H1 (cell line): ENCODE measurements around the gene IFIT1. TPM values are rescaled to one million over a fixed set of nuclear protein-coding genes. Genes with fewer than 3 reads are reported as not detected.
A peak's percentile ranks its signal among the peaks of the same experiment; 100 is the strongest.

Experiments
- CTCF ChIA-PET: fragments of 300-600 bp; sonication (Branson Sonifier 250); formaldehyde crosslinking; loops from one replicate; lab custom pipeline; 2021; ENCODE audit not compliant: partially characterized antibody; lab: Charles Lee
- POLR2A ChIA-PET: fragments of 300-600 bp; sonication (Branson Sonifier 250); formaldehyde crosslinking; loops from one replicate; lab custom pipeline; 2021; ENCODE audit warnings: inconsistent platforms; ENCODE audit not compliant: partially characterized antibody; lab: Charles Lee
- DNase-seq, 2 experiments: peaks; one replicate each; pipeline versions ENCODE4 v3.0.0 to v3.0.0-alpha.2; 2010 to 2022; ENCODE audit warnings: low spot score in 2 of 2, low read depth in 1 of 2, mixed read lengths in 1 of 2
- FAIRE-seq: peaks from 2 replicates; lab custom pipeline; 2011; peaks lifted over from hg19 to GRCh38; lab: Jason Lieb, UNC
- H2AFZ ChIP-seq: 2 replicates; pipeline ENCODE4 v1.8.1; 2012; ENCODE audit warnings: low read length, inconsistent platforms
- H2AK5ac ChIP-seq: 2 replicates; pipeline ENCODE4 v1.6.1; 2013; ENCODE audit warnings: low read depth, low read length
- H2BK120ac ChIP-seq: replicated peaks from 2 replicates; pipeline ENCODE3; 2013; ENCODE audit warnings: low read depth, low read length, inconsistent platforms
- H2BK12ac ChIP-seq: 2 replicates; pipeline ENCODE4 v1.6.1; 2013; ENCODE audit warnings: low read depth, low read length
- H2BK15ac ChIP-seq: 2 replicates; pipeline ENCODE4 v1.6.1; 2013; ENCODE audit warnings: low read length
- H2BK20ac ChIP-seq: 2 replicates; pipeline ENCODE4 v1.6.1; 2013; ENCODE audit warnings: low read length
- H2BK5ac ChIP-seq: 2 replicates; pipeline ENCODE4 v1.6.1; 2013; ENCODE audit warnings: low read depth, low read length
- H3K14ac ChIP-seq: 2 replicates; pipeline ENCODE4 v1.6.1; 2013; ENCODE audit warnings: inconsistent platforms; ENCODE audit not compliant: insufficient read length
- H3K18ac ChIP-seq: 2 replicates; pipeline ENCODE4 v1.6.1; 2013; ENCODE audit warnings: low read length; ENCODE audit errors: extremely low read depth
- H3K23ac ChIP-seq: 2 replicates; pipeline ENCODE4 v1.6.1; 2013; ENCODE audit warnings: inconsistent platforms; ENCODE audit not compliant: insufficient read length
- H3K23me2 ChIP-seq: 2 replicates; pipeline ENCODE4 v1.6.1; 2013; ENCODE audit warnings: low read depth, low read length
- H3K27ac ChIP-seq: 2 replicates; pipeline ENCODE4 v1.6.1; 2011; ENCODE audit warnings: low read depth, low read length, inconsistent platforms
- H3K27me3 ChIP-seq, 4 experiments: replicated peaks in 1 of 4; 1 replicate in 1 of 4; 2 replicates in 3 of 4; pipeline versions ENCODE4 v1.6.1 to v1.8.1; 2011 to 2013; ENCODE audit warnings: low read length in 3 of 4, mild to moderate bottlenecking in 3 of 4, inconsistent platforms in 2 of 4, mixed read lengths in 2 of 4, moderate library complexity in 1 of 4; ENCODE audit not compliant: control insufficient read depth in 3 of 4, insufficient read depth in 3 of 4; ENCODE audit errors: extremely low read depth in 1 of 4
- H3K36me3 ChIP-seq, 4 experiments: 2 replicates each; pipeline versions ENCODE4 v1.6.1 to v1.8.1; 2011 to 2013; ENCODE audit warnings: mild to moderate bottlenecking in 4 of 4, low read length in 3 of 4, moderate library complexity in 2 of 4, control low read depth in 1 of 4, inconsistent platforms in 1 of 4; ENCODE audit not compliant: insufficient read depth in 4 of 4, control insufficient read depth in 2 of 4
- H3K4ac ChIP-seq: replicated peaks from 2 replicates; pipeline ENCODE3; 2013; ENCODE audit warnings: low read length, low read depth, mixed read lengths, inconsistent platforms; ENCODE audit not compliant: insufficient read length
- H3K4me1 ChIP-seq, 4 experiments: replicated peaks in 1 of 4; 1 replicate in 1 of 4; 2 replicates in 3 of 4; pipeline versions ENCODE4 v1.6.1 to v1.8.1; 2011 to 2013; ENCODE audit warnings: low read length in 3 of 4, inconsistent platforms in 2 of 4, mixed read lengths in 1 of 4; ENCODE audit not compliant: insufficient read depth in 4 of 4, control insufficient read depth in 3 of 4
- H3K4me2 ChIP-seq, 2 experiments: 2 replicates each; pipeline versions ENCODE4 v1.6.1 to v1.8.1; 2011 to 2013; ENCODE audit warnings: low read depth in 2 of 2, low read length in 2 of 2, control low read depth in 1 of 2, inconsistent platforms in 1 of 2, mild to moderate bottlenecking in 1 of 2; ENCODE audit not compliant: insufficient read depth in 1 of 2
- H3K4me3 ChIP-seq, 4 experiments: fragments of 200-600, 300-600 bp in 1 of 4; sonication (generic), shearing (Covaris generic), sonication (Bioruptor Twin) in 1 of 4; 2 replicates each; pipeline versions ENCODE4 v1.5.1 to v1.8.1; 2011 to 2016; ENCODE audit warnings: low read length in 4 of 4, low read depth in 3 of 4, control low read depth in 2 of 4, inconsistent platforms in 2 of 4, mild to moderate bottlenecking in 2 of 4, mixed read lengths in 1 of 4, moderate library complexity in 1 of 4; ENCODE audit not compliant: insufficient read depth in 2 of 4; ENCODE audit errors: extremely low read depth in 1 of 4
- H3K56ac ChIP-seq: replicated peaks from 2 replicates; pipeline ENCODE3; 2013; ENCODE audit warnings: low read depth, mild to moderate bottlenecking, mixed read lengths, low read length, inconsistent platforms; ENCODE audit not compliant: insufficient read length
- H3K79me1 ChIP-seq: 2 replicates; pipeline ENCODE4 v1.6.1; 2013; ENCODE audit warnings: low read depth, low read length, control low read depth
- H3K79me2 ChIP-seq, 2 experiments: 2 replicates each; pipeline versions ENCODE4 v1.6.1 to v1.8.1; 2012 to 2013; ENCODE audit warnings: low read length in 2 of 2, mild to moderate bottlenecking in 2 of 2, inconsistent platforms in 1 of 2; ENCODE audit not compliant: insufficient read depth in 2 of 2, control insufficient read depth in 1 of 2
- H3K9ac ChIP-seq, 4 experiments: replicated peaks in 1 of 4; 1 replicate in 1 of 4; 2 replicates in 3 of 4; pipeline versions ENCODE4 v1.6.1 to v1.8.1; 2011 to 2013; ENCODE audit warnings: low read depth in 3 of 4, low read length in 3 of 4, control low read depth in 2 of 4, mild to moderate bottlenecking in 2 of 4, moderate library complexity in 2 of 4, inconsistent platforms in 1 of 4; ENCODE audit errors: extremely low read depth in 1 of 4
- H3K9me3 ChIP-seq, 2 experiments: 2 replicates each; pipeline versions ENCODE4 v1.6.1 to v1.8.1; 2012 to 2013; ENCODE audit warnings: mild to moderate bottlenecking in 2 of 2, moderate library complexity in 2 of 2, control low read depth in 1 of 2, inconsistent platforms in 1 of 2, low read depth in 1 of 2, low read length in 1 of 2, mixed read lengths in 1 of 2; ENCODE audit not compliant: insufficient read depth in 2 of 2
- H4K20me1 ChIP-seq, 2 experiments: replicated peaks in 1 of 2; 2 replicates each; pipeline versions ENCODE3 to v1.8.1; 2011 to 2013; ENCODE audit warnings: inconsistent platforms in 2 of 2, low read length in 2 of 2, mild to moderate bottlenecking in 1 of 2; ENCODE audit not compliant: insufficient read depth in 2 of 2, control insufficient read depth in 1 of 2
- H4K5ac ChIP-seq: 2 replicates; pipeline ENCODE4 v1.6.1; 2013; ENCODE audit warnings: low read length, low read depth, mixed read lengths, inconsistent platforms; ENCODE audit not compliant: insufficient read length
- H4K8ac ChIP-seq: 2 replicates; pipeline ENCODE4 v1.8.0; 2013; ENCODE audit warnings: mild to moderate bottlenecking, moderate library complexity, low read length, inconsistent platforms; ENCODE audit not compliant: insufficient read depth; ENCODE audit errors: extremely low read depth
- H4K91ac ChIP-seq: replicated peaks from 2 replicates; pipeline ENCODE3; 2013; ENCODE audit warnings: low read length, mixed read lengths, inconsistent platforms; ENCODE audit not compliant: insufficient read length
- CREB1 ChIP-seq: IDR thresholded peaks from 2 replicates; pipeline ENCODE4 v1.6.1; 2012; ENCODE audit warnings: inconsistent platforms
- EGR1 ChIP-seq: IDR thresholded peaks from 2 replicates; pipeline ENCODE4 v1.6.1; 2011; ENCODE audit warnings: low read depth, low read length, borderline replicate concordance
- FOSL1 ChIP-seq: IDR thresholded peaks from 2 replicates; pipeline ENCODE4 v1.6.1; 2011; ENCODE audit warnings: mild to moderate bottlenecking, low read depth, low read length, moderate library complexity; ENCODE audit not compliant: insufficient read depth
- HDAC6 ChIP-seq: IDR thresholded peaks from one replicate; pipeline ENCODE4 v1.7.1; 2012; ENCODE audit warnings: low read depth, mild to moderate bottlenecking, inconsistent platforms, low read length, moderate library complexity
- KDM5A ChIP-seq: fragments of 200-600 bp; IDR thresholded peaks from 2 replicates; pipeline ENCODE4 v1.7.1; 2012; ENCODE audit warnings: mild to moderate bottlenecking, low read length, inconsistent platforms, mixed read lengths
- RBBP5 ChIP-seq: IDR thresholded peaks from 2 replicates; pipeline ENCODE4 v1.7.1; 2012; ENCODE audit warnings: low read depth, mild to moderate bottlenecking, inconsistent platforms, low read length, moderate library complexity, borderline replicate concordance
- SAP30 ChIP-seq: fragments of 300-600 bp; sonication (generic); IDR thresholded peaks from 2 replicates; pipeline ENCODE4 v1.7.1; 2012; ENCODE audit warnings: low read length, moderate library complexity, mild to moderate bottlenecking, inconsistent platforms; ENCODE audit not compliant: insufficient read depth, insufficient replicate concordance
- SP2 ChIP-seq: IDR thresholded peaks from 2 replicates; pipeline ENCODE4 v1.6.1; 2012; ENCODE audit warnings: mild to moderate bottlenecking, low read length, inconsistent platforms
- SP4 ChIP-seq: IDR thresholded peaks from 2 replicates; pipeline ENCODE4 v1.6.1; 2012; ENCODE audit warnings: low read length, inconsistent platforms
- SUZ12 ChIP-seq: fragments of 200-600 bp; sonication (generic); IDR thresholded peaks from 2 replicates; pipeline ENCODE4 v1.6.1; 2012; ENCODE audit warnings: mild to moderate bottlenecking, inconsistent platforms, low read length, moderate library complexity, mixed read lengths
- TAF1 ChIP-seq: IDR thresholded peaks from 2 replicates; pipeline ENCODE4 v1.6.1; 2011; ENCODE audit warnings: mild to moderate bottlenecking, low read depth, low read length
- TBP ChIP-seq: IDR thresholded peaks from 2 replicates; pipeline ENCODE4 v1.6.1; 2011; ENCODE audit warnings: low read depth, low read length, improper control_type of control experiment
- TEAD4 ChIP-seq: IDR thresholded peaks from 2 replicates; pipeline ENCODE4 v1.6.1; 2012; ENCODE audit warnings: low read depth, low read length, inconsistent platforms, mixed read lengths
- ZNF274 ChIP-seq: IDR thresholded peaks from 2 replicates; pipeline ENCODE4 v1.7.0; 2012; ENCODE audit warnings: low read length, borderline replicate concordance; ENCODE audit errors: extremely low read depth
- WGBS, 2 experiments: shearing (Covaris generic) in 1 of 2; methylation state at CpG; one replicate each; pipeline versions ENCODE4 v1.1.6 to v1.1.7; 2013 to 2015; ENCODE audit warnings: low lambda C conversion rate in 2 of 2, mixed read lengths in 2 of 2, inconsistent platforms in 1 of 2, low coverage in 1 of 2, missing lambda C conversion rate in 1 of 2; ENCODE audit not compliant: insufficient replicate concordance in 2 of 2, insufficient coverage in 1 of 2, insufficient read length in 1 of 2; ENCODE audit errors: extremely low coverage in 1 of 2, missing lambda C conversion rate in 1 of 2; 5-methylcytosine and 5-hydroxymethylcytosine counted together
- polyA plus RNA-seq, 7 experiments: library from polyadenylated mRNA; depleted of rRNA in 3 of 7; stranded (reverse) in 5 of 7; unstranded in 2 of 7; fragments of >200 nt in 5 of 7; fragments of 200-250 nt in 2 of 7; gene quantifications; 1 replicate in 5 of 7; 2 replicates in 1 of 7; 4 replicates in 1 of 7; pipeline versions ENCODE4 v1.2.1 to v1.2.3, GENCODE V29; 2011 to 2013; ENCODE audit warnings: missing spikeins in 2 of 7, mixed read lengths in 2 of 7
- total RNA-seq: library from RNA; stranded (reverse); fragmentation: NEBNext Ultra II Directional; extraction: Animal tissue kit (Norgen Biotek cat#: 25700); gene quantifications from 2 replicates; pipeline ENCODE4 v1.2.1, GENCODE V29; 2021

IFIT1 gene
- total and polyA plus RNA-seq, 2 of the 8 experiments (the other 6 are each of a cell fraction or from before 2014, with no cell fraction given), result 0.94 to 1.5 TPM

GRCh38 chr10:89413398-89413912, 21.0 kb downstream of the IFIT1 start:
- H3K18ac ChIP-seq, result no peak overlapping the region
- H4K8ac ChIP-seq, result no peak overlapping the region
- peaks cover 0 to 20% (median 15%) of the 10 kb centered on the region in 4 experiments; a peak in 6 of 7 replicates for H3K27me3 ChIP-seq
- no peaks in the 10 kb centered on the region for H3K9me3 ChIP-seq
- POLR2A ChIA-PET, result no interaction called here
- no peak overlapping the region for H3K9ac ChIP-seq
- H3K23ac ChIP-seq, result no peak overlapping the region
- no peak overlapping the region for H3K14ac ChIP-seq
- H2BK120ac ChIP-seq, result no peak overlapping the region
- H2AK5ac ChIP-seq, result no peak overlapping the region
- 93% methylated on average over 7 of the region's 7 CpGs; no CpG with 5 or more reads in 1 of the 2 experiments for WGBS, 2 experiments
- H4K5ac ChIP-seq, result no peak overlapping the region
- no peaks in the 10 kb centered on the region for H4K20me1 ChIP-seq
- H3K56ac ChIP-seq, result no peak overlapping the region
- H3K4me3 ChIP-seq, result peak overlapping the region in 2 of 4 experiments; percentile 78 to 81; a peak in 1 of 8 replicates
- peaks cover 0 to 10% (median 3%) of the 10 kb centered on the region in 4 experiments; a peak in 6 of 7 replicates for H3K4me1 ChIP-seq
- no peak overlapping the region for H3K4ac ChIP-seq
- no peaks in the 10 kb centered on the region for H3K79me1 ChIP-seq
- H3K27ac ChIP-seq, result no peak overlapping the region
- FAIRE-seq (no peak), DNase-seq (no peak)
- H2BK12ac ChIP-seq, result no peak overlapping the region
- CTCF ChIA-PET, result interaction anchor here (0.6 to 1.4 kb wide), 7 partner anchors 20 to 172 kb away, joined by 3 to 4 read pairs (median 3); no protein-coding TSS in a partner anchor
- H3K36me3 ChIP-seq, result no peaks in the 10 kb centered on the region; a peak in 1 of 8 replicates
- peaks cover 6% of the 10 kb centered on the region; the same call in 1 of the 2 replicates for H3K23me2 ChIP-seq
- no peak overlapping the region for H2BK5ac ChIP-seq
- no peak overlapping the region for H2BK20ac ChIP-seq
- no peak overlapping the region for H2BK15ac ChIP-seq
- no peak overlapping the region for H4K91ac ChIP-seq
- H3K4me2 ChIP-seq, result peak overlapping the region; percentile 82 to 85; a peak in 2 of 4 replicates
- no peaks in the 10 kb centered on the region for H3K79me2 ChIP-seq
- H2AFZ ChIP-seq, result no peak overlapping the region
- TF ChIP-seq ZNF274, result no peak
- no peak for TF ChIP-seq KDM5A
- no peak for TF ChIP-seq HDAC6
- TF ChIP-seq EGR1, result no peak
- TF ChIP-seq SP2, result no peak
- TF ChIP-seq SAP30, result no peak
- TF ChIP-seq FOSL1, result no peak
- no peak for TF ChIP-seq TAF1
- TF ChIP-seq CREB1, result no peak
- no peak for TF ChIP-seq RBBP5
- TF ChIP-seq TEAD4, result no peak
- no peak for TF ChIP-seq TBP
- TF ChIP-seq SUZ12, result no peak
- TF ChIP-seq SP4, result no peak
